Neuron (in vitro differentiated cells): ENCODE data around the gene ASB9.
"Not testable (repeated sequence)": the region's sequence is repeated elsewhere in the genome, so short reads cannot be mapped to it uniquely, and the experiment has no call there.

Source experiments
- H2AFZ ChIP-seq: one replicate; pipeline ENCODE4 v1.6.1; 2013; ENCODE audit warnings: low read depth, mild to moderate bottlenecking, inconsistent platforms, low read length, moderate library complexity
- H3K27me3 ChIP-seq: one replicate; pipeline ENCODE4 v1.6.1; 2013; ENCODE audit warnings: low read length; ENCODE audit not compliant: insufficient read depth
- H3K36me3 ChIP-seq: one replicate; pipeline ENCODE4 v1.6.1; 2013; ENCODE audit warnings: low read length; ENCODE audit not compliant: insufficient read depth
- H3K4me1 ChIP-seq: one replicate; pipeline ENCODE4 v1.6.1; 2013; ENCODE audit warnings: low read length; ENCODE audit not compliant: insufficient read depth
- H3K4me3 ChIP-seq: 2 replicates; pipeline ENCODE4 v1.5.1; 2013; ENCODE audit warnings: mild to moderate bottlenecking, low read length, moderate library complexity
- H3K9me3 ChIP-seq: one replicate; pipeline ENCODE4 v1.6.1; 2013; ENCODE audit warnings: low read length

The ASB9 gene

GRCh38 chrX:15198608-15199202 is 71.2 kb downstream of the ASB9 start:
- not testable (repeated sequence) for H3K9me3 ChIP-seq, H3K36me3 ChIP-seq, H3K4me1 ChIP-seq, H2AFZ ChIP-seq, H3K27me3 ChIP-seq, H3K4me3 ChIP-seq

GRCh38 chrX:15194146-15194545 is 75.7 kb downstream of the ASB9 start:
- Histone ChIP-seq H3K27me3 (peaks cover 6% of the 10 kb centered on the region), H3K36me3 (no peaks in the 10 kb centered on the region), H3K4me3 (no peak overlapping the region), H2AFZ (no peak overlapping the region), H3K4me1 (no peaks in the 10 kb centered on the region), H3K9me3 (no peaks in the 10 kb centered on the region)
